ENCODE results near the gene PSMD3.

DNA sequence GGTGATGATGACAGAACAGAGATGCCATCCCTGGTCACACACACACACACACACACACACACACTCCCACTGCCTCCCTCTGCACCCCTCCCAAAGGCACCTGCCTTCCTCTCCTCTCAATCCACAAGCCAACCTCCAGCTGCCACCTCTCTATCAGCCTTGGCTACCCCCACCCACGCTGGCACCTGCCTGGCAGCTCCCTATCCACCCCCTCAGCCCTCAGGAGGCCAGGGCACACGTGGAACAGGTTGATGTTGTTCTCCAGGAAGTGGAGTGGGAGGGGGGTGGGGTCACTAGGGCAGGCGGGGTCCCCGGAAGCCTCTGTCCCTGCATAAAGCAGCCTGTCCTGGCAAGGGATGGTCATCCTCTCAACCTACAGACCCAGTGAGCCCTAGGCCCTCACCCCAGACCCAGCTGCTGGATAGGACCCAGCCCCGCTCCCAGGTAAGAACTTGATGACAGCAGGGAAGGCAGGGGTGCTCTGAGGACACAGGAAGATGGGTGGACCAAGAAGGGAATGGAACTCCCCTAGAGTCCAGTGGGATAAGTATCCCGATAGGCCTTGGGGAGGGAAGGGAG lies 17.9 kb upstream of the PSMD3 start, which contains the start of gene GSDMA:
- no peak for TF ChIP-seq CTCF (optimal IDR thresholded peaks at IDR 0.05 in 1 of 3, IDR thresholded peaks at IDR 0.05 in 1 of 3, conservative IDR thresholded peaks at IDR 0.05 in 1 of 3; ENCODE audit: extremely low read depth in 1 of 3, insufficient read depth in 2 of 3, low read length in 3 of 3)
- no peak for TF ChIP-seq EZH2 (IDR thresholded peaks at IDR 0.05; ENCODE audit: low read length)
